HFFc6 (cell line): ENCODE data around the gene TEX9. TPM values are rescaled to one million over a fixed set of nuclear protein-coding genes. Genes with fewer than 3 reads are reported as not detected.
"Not testable (repeated sequence)": the region's sequence is repeated elsewhere in the genome, so short reads cannot be mapped to it uniquely, and the experiment has no call there.

Experiments
- DNase-seq: peaks from one replicate; pipeline ENCODE4 v3.0.0-alpha.2; 2018
- H3K27ac Mint-ChIP-seq: 2 replicates; pipeline ENCODE4 v1.8.0; 2020; ENCODE audit warnings: mild to moderate bottlenecking, mixed read lengths
- H3K27me3 Mint-ChIP-seq: 2 replicates; pipeline ENCODE4 v1.8.0; 2021; ENCODE audit warnings: mild to moderate bottlenecking, moderate library complexity, mixed read lengths; ENCODE audit not compliant: insufficient read depth
- H3K36me3 Mint-ChIP-seq: 2 replicates; pipeline ENCODE4 v1.8.0; 2021; ENCODE audit warnings: low read depth, mixed read lengths
- H3K4me1 Mint-ChIP-seq: 2 replicates; pipeline ENCODE4 v1.8.0; 2020; ENCODE audit warnings: low read depth, mixed read lengths
- H3K4me3 Mint-ChIP-seq: 2 replicates; pipeline ENCODE4 v1.8.0; 2020; ENCODE audit warnings: mild to moderate bottlenecking, moderate library complexity, mixed read lengths
- H3K9me3 Mint-ChIP-seq: 2 replicates; pipeline ENCODE4 v1.8.0; 2020; ENCODE audit warnings: mild to moderate bottlenecking, mixed read lengths
- total RNA-seq, 6 experiments: library from RNA; stranded (reverse); fragmentation: NEBNext Ultra II Directional; extraction: Animal tissue kit (Norgen Biotek cat#: 25700); gene quantifications; 2 replicates in 1 of 6; 3 replicates in 5 of 6; pipeline ENCODE4 v1.2.3, GENCODE V29; 2021
- TF ChIP-seq, protein P1 (sequence below): fragments of 200-600 bp; sonication (generic); IDR thresholded peaks from 2 replicates; pipeline ENCODE4 v1.5.0; 2021; ENCODE audit warnings: antibody characterized with exemption, mild to moderate bottlenecking

TEX9 gene
- total RNA-seq, 6 experiments from 2014 or later: 0.81 to 1.4 (median 0.93) TPM

- no peaks in the 10 kb centered on the region for H3K36me3 Mint-ChIP-seq
- H3K4me1 Mint-ChIP-seq: no peaks in the 10 kb centered on the region
- no peaks in the 10 kb centered on the region; the same call in 1 of the 2 replicates for H3K9me3 Mint-ChIP-seq
Observed at GRCh38 chr15:56393277-56393676, 28.1 kb downstream of the TEX9 start.

GRCh38 chr15:56394909-56395308, 29.7 kb downstream of the TEX9 start:
- TF ChIP-seq, protein P1, sequence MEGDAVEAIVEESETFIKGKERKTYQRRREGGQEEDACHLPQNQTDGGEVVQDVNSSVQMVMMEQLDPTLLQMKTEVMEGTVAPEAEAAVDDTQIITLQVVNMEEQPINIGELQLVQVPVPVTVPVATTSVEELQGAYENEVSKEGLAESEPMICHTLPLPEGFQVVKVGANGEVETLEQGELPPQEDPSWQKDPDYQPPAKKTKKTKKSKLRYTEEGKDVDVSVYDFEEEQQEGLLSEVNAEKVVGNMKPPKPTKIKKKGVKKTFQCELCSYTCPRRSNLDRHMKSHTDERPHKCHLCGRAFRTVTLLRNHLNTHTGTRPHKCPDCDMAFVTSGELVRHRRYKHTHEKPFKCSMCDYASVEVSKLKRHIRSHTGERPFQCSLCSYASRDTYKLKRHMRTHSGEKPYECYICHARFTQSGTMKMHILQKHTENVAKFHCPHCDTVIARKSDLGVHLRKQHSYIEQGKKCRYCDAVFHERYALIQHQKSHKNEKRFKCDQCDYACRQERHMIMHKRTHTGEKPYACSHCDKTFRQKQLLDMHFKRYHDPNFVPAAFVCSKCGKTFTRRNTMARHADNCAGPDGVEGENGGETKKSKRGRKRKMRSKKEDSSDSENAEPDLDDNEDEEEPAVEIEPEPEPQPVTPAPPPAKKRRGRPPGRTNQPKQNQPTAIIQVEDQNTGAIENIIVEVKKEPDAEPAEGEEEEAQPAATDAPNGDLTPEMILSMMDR: no peak
- no peak for DNase-seq
- H3K9me3 Mint-ChIP-seq: no peaks in the 10 kb centered on the region; the same call in 1 of the 2 replicates
- H3K4me3 Mint-ChIP-seq: no peak overlapping the region
- no peaks in the 10 kb centered on the region for H3K36me3 Mint-ChIP-seq
- H3K4me1 Mint-ChIP-seq: no peaks in the 10 kb centered on the region
- no peak overlapping the region for H3K27ac Mint-ChIP-seq
- no peaks in the 10 kb centered on the region; the same call in 1 of the 2 replicates for H3K27me3 Mint-ChIP-seq

More at GRCh38 chr15:56393277-56393676, 28.1 kb downstream of the TEX9 start:
- no peak for DNase-seq
- Mint-ChIP-seq H3K4me3 (no peak overlapping the region), H3K27me3 (no peaks in the 10 kb centered on the region; the same call in 1 of the 2 replicates), H3K27ac (no peak overlapping the region)
- TF ChIP-seq, protein P1: no peak

DNA sequence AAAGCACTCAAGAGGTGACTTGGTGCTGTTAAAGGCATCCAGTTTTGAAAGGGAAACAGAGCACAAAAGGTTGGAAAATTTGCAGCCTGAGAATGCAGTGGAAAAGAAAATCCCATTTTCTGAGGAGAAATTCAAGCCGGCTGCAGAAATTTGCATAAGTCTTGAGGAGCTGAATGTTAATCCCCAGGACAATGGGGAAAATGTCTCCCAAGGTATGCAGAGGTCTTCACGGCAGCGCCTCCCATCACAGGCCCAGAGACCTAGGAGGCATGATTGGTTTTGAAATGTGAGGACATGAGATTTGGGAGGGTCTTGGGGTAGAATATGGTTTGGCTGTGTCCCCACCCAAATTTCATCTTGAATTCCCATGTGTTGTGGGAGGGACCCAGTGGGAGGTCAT, 32.1 kb downstream of the TEX9 start:
- DNase-seq, H3K9me3 Mint-ChIP-seq, H3K36me3 Mint-ChIP-seq, H3K4me3 Mint-ChIP-seq, H3K27me3 Mint-ChIP-seq, H3K4me1 Mint-ChIP-seq, H3K27ac Mint-ChIP-seq: not testable (repeated sequence)

DNA sequence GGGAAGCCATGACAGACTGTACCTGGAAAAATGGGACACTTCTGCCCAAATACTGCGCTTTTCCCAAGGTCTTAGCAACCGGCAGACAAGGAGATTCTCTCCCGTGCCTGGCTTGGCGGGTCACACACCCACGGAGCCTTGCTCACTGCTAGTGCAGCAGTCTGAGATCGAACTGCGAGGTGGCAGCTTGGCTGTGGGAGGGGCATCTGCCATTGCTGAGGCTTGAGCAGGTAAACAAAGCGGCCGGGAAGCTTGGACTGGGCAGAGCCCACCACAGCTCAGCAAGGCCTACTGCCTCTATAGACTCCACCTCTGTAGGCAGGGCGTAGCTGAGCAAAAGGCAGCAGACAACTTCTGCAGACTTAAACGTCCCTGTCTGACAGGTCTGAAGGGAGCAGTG, 34.0 kb downstream of the TEX9 start:
- H3K27me3 Mint-ChIP-seq, H3K4me1 Mint-ChIP-seq, H3K27ac Mint-ChIP-seq, H3K4me3 Mint-ChIP-seq, H3K9me3 Mint-ChIP-seq, DNase-seq, H3K36me3 Mint-ChIP-seq: not testable (repeated sequence)

- TF ChIP-seq, protein P1: no peak
- Mint-ChIP-seq H3K27ac (no peak overlapping the region), H3K4me3 (no peak overlapping the region), H3K27me3 (no peaks in the 10 kb centered on the region), H3K9me3 (no peaks in the 10 kb centered on the region), H3K36me3 (no peaks in the 10 kb centered on the region), H3K4me1 (no peaks in the 10 kb centered on the region)
- DNase-seq: no peak
Observed at GRCh38 chr15:56410721-56411120, 45.5 kb downstream of the TEX9 start.

DNA sequence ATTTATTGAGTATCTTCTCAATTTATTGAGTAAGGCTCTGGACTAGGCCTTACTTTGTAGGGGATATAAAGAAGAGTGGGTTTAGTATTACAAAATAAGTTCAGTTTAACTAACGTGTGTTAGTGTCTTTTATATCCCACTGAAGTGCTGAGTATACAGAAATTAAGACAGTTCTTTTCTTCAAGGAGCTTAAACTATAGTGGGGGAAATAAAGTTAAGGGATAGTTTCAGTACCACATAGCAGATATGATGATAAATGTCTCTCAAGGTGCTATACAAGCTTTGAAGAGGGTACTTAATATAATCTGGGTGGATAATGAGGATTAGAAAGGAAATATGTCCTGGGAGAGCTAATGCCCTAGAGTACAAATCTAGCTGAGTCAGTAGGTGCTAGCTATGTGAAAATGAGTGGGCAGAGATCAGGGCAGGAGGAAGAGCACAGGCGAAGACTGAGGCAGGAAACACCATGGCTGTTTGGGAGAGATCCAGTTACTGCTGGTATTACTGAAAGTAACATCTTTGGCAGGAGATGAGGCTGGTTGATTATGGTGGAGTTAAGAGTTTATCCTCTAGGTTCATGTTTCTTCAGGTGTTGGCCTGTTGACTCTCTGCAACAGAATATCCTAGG, 46.0 kb downstream of the TEX9 start:
- Mint-ChIP-seq H3K27ac (no peak overlapping the region), H3K36me3 (no peaks in the 10 kb centered on the region), H3K4me1 (no peaks in the 10 kb centered on the region), H3K9me3 (no peaks in the 10 kb centered on the region), H3K4me3 (no peak overlapping the region), H3K27me3 (no peaks in the 10 kb centered on the region)
- DNase-seq: no peak
- TF ChIP-seq, protein P1: no peak

- H3K4me1 Mint-ChIP-seq, H3K36me3 Mint-ChIP-seq, DNase-seq: not testable (repeated sequence)
Observed at GRCh38 chr15:56413114-56413733, 48.0 kb downstream of the TEX9 start.

More at GRCh38 chr15:56413114-56413733, 48.0 kb downstream of the TEX9 start:
- H3K9me3 Mint-ChIP-seq, H3K4me3 Mint-ChIP-seq, H3K27me3 Mint-ChIP-seq, H3K27ac Mint-ChIP-seq: not testable (repeated sequence)
